ENCODE measurements around the gene FAM124B.
A peak's percentile ranks its signal among the peaks of the same experiment; 100 is the strongest.

FAM124B gene

GRCh38 chr2:224401641-224402342 lies at the start of gene FAM124B:
Gene FAM124B (minus strand): TSS chr2:224402107. CDS start chr2:224401768, 339 bp downstream.
- DNase-seq (ENCODE audit: low read depth): peak; percentile 1

GRCh38 chr2:224449212-224450147 lies 47.6 kb upstream of the FAM124B start:
- DNase-seq (ENCODE audit: low read depth): no peak

GRCh38 chr2:224448236-224448635 lies 46.3 kb upstream of the FAM124B start:
- no peak for DNase-seq (ENCODE audit: low read depth)

- DNase-seq (ENCODE audit: low read depth): no peak
These were observed 42.9 kb upstream of the FAM124B start for GRCh38 chr2:224444783-224445182.

GRCh38 chr2:224444021-224444420 lies 42.1 kb upstream of the FAM124B start:
- no peak for DNase-seq (ENCODE audit: low read depth)

- no peak for DNase-seq (ENCODE audit: low read depth)
These were observed 40.4 kb upstream of the FAM124B start for GRCh38 chr2:224442071-224442967.

GRCh38 chr2:224440988-224441387 lies 39.1 kb upstream of the FAM124B start:
- DNase-seq (ENCODE audit: low read depth): no peak

- no peak for DNase-seq (ENCODE audit: low read depth)
These were observed 36.8 kb upstream of the FAM124B start for GRCh38 chr2:224438726-224439125.

GRCh38 chr2:224436634-224437033 lies 34.7 kb upstream of the FAM124B start:
- no peak for DNase-seq (ENCODE audit: low read depth)

- no peak for DNase-seq (ENCODE audit: low read depth)
These were observed 32.7 kb upstream of the FAM124B start for GRCh38 chr2:224434618-224435017.

- no peak for DNase-seq (ENCODE audit: low read depth)
These were observed 31.5 kb upstream of the FAM124B start for GRCh38 chr2:224433442-224433841.

GRCh38 chr2:224432003-224432579 lies 30.2 kb upstream of the FAM124B start:
- DNase-seq (ENCODE audit: low read depth): no peak

- DNase-seq (ENCODE audit: low read depth): no peak
These were observed 27.5 kb upstream of the FAM124B start for GRCh38 chr2:224429441-224429810.

- no peak for DNase-seq (ENCODE audit: low read depth)
These were observed 27.0 kb upstream of the FAM124B start for GRCh38 chr2:224428787-224429440.

- no peak for DNase-seq (ENCODE audit: low read depth)
These were observed 25.6 kb upstream of the FAM124B start for GRCh38 chr2:224427471-224427870.

GRCh38 chr2:224426656-224427055 lies 24.7 kb upstream of the FAM124B start:
- no peak for DNase-seq (ENCODE audit: low read depth)

GRCh38 chr2:224421065-224421464 lies 19.2 kb upstream of the FAM124B start:
- no peak for DNase-seq (ENCODE audit: low read depth)

- no peak for DNase-seq (ENCODE audit: low read depth)
These were observed 16.0 kb upstream of the FAM124B start for GRCh38 chr2:224417947-224418346.

GRCh38 chr2:224417361-224417729 lies 15.4 kb upstream of the FAM124B start:
- no peak for DNase-seq (ENCODE audit: low read depth)

GRCh38 chr2:224416656-224417360 lies 14.9 kb upstream of the FAM124B start:
- no peak for DNase-seq (ENCODE audit: low read depth)

GRCh38 chr2:224413381-224413780 lies 11.5 kb upstream of the FAM124B start:
- no peak for DNase-seq (ENCODE audit: low read depth)
